Colonic mucosa (tissue), 4 donors: ENCODE data around the gene TMEM45A. TPM values are rescaled to one million over a fixed set of nuclear protein-coding genes. Genes with fewer than 3 reads are reported as not detected.
"Not testable (repeated sequence)": the region's sequence is repeated elsewhere in the genome, so short reads cannot be mapped to it uniquely, and the experiment has no call there.

Experiments used
- DNase-seq: peaks from one replicate; pipeline ENCODE4 v3.0.0-alpha.2; 2020
- H3K27ac ChIP-seq: fragments of 200-600 bp; one replicate; pipeline ENCODE4 v1.8.0; 2021
- H3K27me3 ChIP-seq: fragments of 200-600 bp; one replicate; pipeline ENCODE4 v1.8.0; 2021
- H3K36me3 ChIP-seq: fragments of 200-600 bp; one replicate; pipeline ENCODE4 v1.8.0; 2021
- H3K4me1 ChIP-seq: fragments of 200-600 bp; one replicate; pipeline ENCODE4 v1.8.0; 2021; ENCODE audit warnings: mild to moderate bottlenecking
- H3K4me3 ChIP-seq: fragments of 200-600 bp; one replicate; pipeline ENCODE4 v1.8.0; 2021
- H3K9ac ChIP-seq, 2 donors: one replicate each; pipeline ENCODE4 v1.7.0; 2013; ENCODE audit warnings: control low read depth in 2 of 2, low read depth in 2 of 2, low read length in 2 of 2
- H3K9me3 ChIP-seq: fragments of 200-600 bp; one replicate; pipeline ENCODE4 v1.8.0; 2021
- intact Hi-C: fragments of 100-400 bp; cut with DNase I; formaldehyde crosslinking; loops from one replicate; pipeline ENCODE4 v1.14.1; 2022
- total RNA-seq, 2 donors: library from RNA; stranded (reverse); fragmentation: NEBNext Ultra II Directional in 1 of 2; extraction: Animal tissue kit (Norgen Biotek cat#: 25700) in 1 of 2; gene quantifications; one replicate each; pipeline ENCODE4 v1.2.1, GENCODE V29; 2021
- TF ChIP-seq, protein P1 (sequence below): fragments of 200-600 bp; IDR thresholded peaks from one replicate; pipeline ENCODE4 v1.8.0; 2022; ENCODE audit warnings: antibody characterized with exemption, mild to moderate bottlenecking
- donor health status: healthy.
- donor health status: DM: no; HTN: no; CAD: no.
- donor health status: DM: no; HTN: no; CAD: no.

Gene TMEM45A
- total RNA-seq, 2 donors from 2014 or later: 2.9 to 4.0 TPM

DNA sequence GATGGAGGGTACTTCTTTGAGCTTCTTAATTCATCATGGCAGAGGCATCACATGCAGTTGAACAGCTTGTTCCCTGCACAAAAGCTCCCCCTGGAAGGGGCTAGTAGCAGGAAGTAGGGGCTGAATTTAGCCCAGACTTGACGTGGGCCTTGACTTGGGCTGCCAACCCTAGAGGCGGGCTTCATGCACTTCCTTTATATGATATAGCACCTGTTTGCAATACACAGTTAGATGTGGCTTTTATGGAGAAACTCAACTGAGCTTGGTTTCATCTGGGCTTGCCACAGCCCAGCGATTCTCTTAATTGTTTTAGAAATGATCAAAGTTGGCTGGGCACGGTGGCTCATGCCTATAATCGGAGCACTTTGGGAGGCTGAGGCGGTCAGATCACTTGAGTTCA, 83.3 kb downstream of the TMEM45A start:
- DNase-seq: no peak
- Histone ChIP-seq H3K27ac (no peak overlapping the region), H3K27me3 (no peaks in the 10 kb centered on the region), H3K36me3 (no peaks in the 10 kb centered on the region), H3K4me1 (no peaks in the 10 kb centered on the region), H3K9ac (no peak overlapping the region), H3K4me3 (no peak overlapping the region), H3K9me3 (no peaks in the 10 kb centered on the region)
- intact Hi-C loops: no loop called here
- TF ChIP-seq, protein P1, sequence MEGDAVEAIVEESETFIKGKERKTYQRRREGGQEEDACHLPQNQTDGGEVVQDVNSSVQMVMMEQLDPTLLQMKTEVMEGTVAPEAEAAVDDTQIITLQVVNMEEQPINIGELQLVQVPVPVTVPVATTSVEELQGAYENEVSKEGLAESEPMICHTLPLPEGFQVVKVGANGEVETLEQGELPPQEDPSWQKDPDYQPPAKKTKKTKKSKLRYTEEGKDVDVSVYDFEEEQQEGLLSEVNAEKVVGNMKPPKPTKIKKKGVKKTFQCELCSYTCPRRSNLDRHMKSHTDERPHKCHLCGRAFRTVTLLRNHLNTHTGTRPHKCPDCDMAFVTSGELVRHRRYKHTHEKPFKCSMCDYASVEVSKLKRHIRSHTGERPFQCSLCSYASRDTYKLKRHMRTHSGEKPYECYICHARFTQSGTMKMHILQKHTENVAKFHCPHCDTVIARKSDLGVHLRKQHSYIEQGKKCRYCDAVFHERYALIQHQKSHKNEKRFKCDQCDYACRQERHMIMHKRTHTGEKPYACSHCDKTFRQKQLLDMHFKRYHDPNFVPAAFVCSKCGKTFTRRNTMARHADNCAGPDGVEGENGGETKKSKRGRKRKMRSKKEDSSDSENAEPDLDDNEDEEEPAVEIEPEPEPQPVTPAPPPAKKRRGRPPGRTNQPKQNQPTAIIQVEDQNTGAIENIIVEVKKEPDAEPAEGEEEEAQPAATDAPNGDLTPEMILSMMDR: no peak

DNA sequence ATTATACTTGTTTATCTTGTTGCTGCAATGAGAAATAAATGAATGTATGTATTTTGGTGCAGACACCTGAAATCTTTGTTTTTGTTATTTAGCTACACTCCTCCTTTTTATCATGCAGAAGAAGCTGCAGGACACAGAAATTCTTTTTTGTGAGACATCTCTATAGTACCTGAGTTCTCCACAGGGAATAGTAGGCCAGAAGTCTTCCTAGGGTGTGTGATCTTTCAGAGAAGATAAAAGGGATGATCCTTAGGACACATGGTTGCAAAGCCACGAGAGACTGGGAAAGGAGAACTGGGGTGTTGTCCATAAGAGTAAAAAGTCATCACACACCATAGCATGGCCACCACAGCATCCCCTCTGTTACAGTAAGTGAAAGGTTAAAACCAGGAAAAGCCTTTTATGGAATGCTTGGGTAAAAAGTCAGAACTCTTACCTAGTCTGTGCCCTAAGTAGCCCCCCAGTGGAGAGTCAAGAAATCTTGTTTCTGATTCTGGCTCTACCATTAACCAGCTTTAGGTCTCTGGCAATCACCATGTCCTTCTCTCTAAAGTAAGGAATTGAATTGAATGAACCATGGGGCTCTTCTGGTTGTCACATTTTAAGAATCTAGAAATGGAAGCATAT, 85.1 kb downstream of the TMEM45A start:
- no peak overlapping the region for H3K27ac ChIP-seq
- H3K9me3 ChIP-seq: no peaks in the 10 kb centered on the region
- no peaks in the 10 kb centered on the region for H3K27me3 ChIP-seq
- no peaks in the 10 kb centered on the region for H3K36me3 ChIP-seq
- TF ChIP-seq, protein P1: no peak
- intact Hi-C loops: no loop called here
- no peak overlapping the region for H3K9ac ChIP-seq
- no peak for DNase-seq
- no peaks in the 10 kb centered on the region for H3K4me1 ChIP-seq
- H3K4me3 ChIP-seq: no peak overlapping the region

DNA sequence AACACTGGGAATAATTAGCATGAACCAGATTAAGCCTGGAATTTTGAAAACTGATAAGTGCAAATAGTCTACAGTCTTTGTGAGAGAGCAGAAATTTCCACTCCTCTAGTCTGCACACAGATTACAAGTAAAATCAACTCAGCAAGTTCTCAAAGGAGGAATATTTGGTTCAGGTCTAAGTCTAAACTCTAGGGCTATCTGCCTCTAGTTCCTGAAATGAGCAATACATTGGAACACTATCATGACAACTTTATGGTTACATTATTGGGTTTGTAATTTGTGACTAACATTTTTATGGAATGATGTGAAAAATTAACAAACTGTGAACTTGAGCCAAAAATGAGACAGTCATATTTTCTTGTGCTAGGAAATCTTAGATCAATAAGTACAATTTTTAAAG, 86.2 kb downstream of the TMEM45A start:
- Histone ChIP-seq H3K36me3 (no peaks in the 10 kb centered on the region), H3K27me3 (no peaks in the 10 kb centered on the region), H3K27ac (no peak overlapping the region), H3K9ac (no peak overlapping the region), H3K4me1 (no peaks in the 10 kb centered on the region), H3K9me3 (no peaks in the 10 kb centered on the region), H3K4me3 (no peak overlapping the region)
- intact Hi-C loops: no loop called here
- TF ChIP-seq, protein P1: no peak
- no peak for DNase-seq

DNA sequence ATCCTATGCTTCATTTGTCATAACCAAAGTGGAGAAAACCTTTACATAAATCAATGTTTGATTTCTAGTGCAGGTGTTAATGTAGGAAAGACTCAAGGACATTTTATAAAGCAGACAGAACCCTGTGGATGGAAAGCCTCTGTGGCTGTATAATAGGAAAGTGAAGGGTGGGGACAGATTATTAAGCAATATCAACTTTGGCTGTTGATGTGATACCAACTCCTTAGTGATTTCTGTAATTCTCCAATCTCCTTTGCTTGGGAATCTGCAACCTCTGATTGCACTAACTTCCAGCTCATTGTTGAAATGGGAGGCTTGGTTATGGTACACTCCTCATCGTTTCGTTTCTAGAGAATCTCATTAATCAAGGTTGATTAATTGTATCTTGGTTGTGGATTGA, 87.7 kb downstream of the TMEM45A start:
- Histone ChIP-seq H3K4me1 (no peaks in the 10 kb centered on the region), H3K9me3 (no peaks in the 10 kb centered on the region), H3K36me3 (no peaks in the 10 kb centered on the region), H3K9ac (no peak overlapping the region), H3K27ac (no peak overlapping the region), H3K4me3 (no peak overlapping the region), H3K27me3 (no peaks in the 10 kb centered on the region)
- TF ChIP-seq, protein P1: no peak
- intact Hi-C loops: loop anchor here (5.0 to 10.0 kb wide), 2 partner anchors 113 to 755 kb away; no protein-coding TSS in a partner anchor
- DNase-seq: no peak

DNA sequence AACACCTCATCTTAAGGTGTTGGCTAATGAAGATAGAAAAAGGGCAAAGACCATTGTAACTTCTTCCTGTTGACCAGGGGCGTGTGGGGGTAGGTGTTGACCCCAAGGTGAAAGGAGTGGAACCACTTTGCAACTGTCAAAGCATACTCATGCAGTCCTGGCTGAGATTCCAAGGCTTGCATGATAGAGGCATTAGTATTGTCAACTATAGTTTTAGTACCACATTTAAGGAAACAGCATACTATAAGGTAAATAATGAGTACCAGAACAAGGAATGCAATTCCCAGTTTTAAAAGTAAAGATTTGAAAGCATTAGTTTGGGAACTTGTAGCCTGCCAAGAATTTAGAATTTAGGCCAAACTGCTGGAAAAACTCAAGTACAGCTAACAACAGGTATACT, 89.2 kb downstream of the TMEM45A start:
- Histone ChIP-seq H3K27ac (no peak overlapping the region), H3K9me3 (no peaks in the 10 kb centered on the region), H3K9ac (no peak overlapping the region), H3K4me3 (no peak overlapping the region), H3K27me3 (no peaks in the 10 kb centered on the region), H3K36me3 (no peaks in the 10 kb centered on the region), H3K4me1 (no peaks in the 10 kb centered on the region)
- TF ChIP-seq, protein P1: no peak
- intact Hi-C loops: loop anchor here (5.0 to 10.0 kb wide), 2 partner anchors 114 to 757 kb away; no protein-coding TSS in a partner anchor
- DNase-seq: no peak

DNA sequence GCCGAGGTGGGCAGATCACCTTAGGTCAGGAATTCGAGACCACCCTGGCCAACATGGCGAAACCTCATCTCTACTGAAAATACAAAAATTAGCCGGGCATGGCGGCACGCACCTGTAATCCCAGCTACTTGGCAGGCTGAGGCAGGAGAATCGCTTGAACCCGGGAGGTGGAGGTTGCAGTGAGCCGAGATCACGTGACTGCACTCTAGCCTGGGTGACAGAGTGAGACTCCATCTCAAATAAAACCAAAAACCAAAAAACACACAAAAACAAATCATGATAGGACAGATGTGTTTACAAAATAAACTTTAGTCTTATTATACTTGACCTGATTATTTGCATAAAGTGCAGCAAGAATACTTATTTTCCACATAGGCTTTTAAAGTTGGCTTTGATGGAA, 89.7 kb downstream of the TMEM45A start:
- not testable (repeated sequence) for H3K27ac ChIP-seq, H3K4me1 ChIP-seq, H3K9ac ChIP-seq, DNase-seq, H3K4me3 ChIP-seq, H3K27me3 ChIP-seq, H3K9me3 ChIP-seq, H3K36me3 ChIP-seq
- intact Hi-C loops: loop anchor here (5.0 to 10.0 kb wide), 2 partner anchors 115 to 757 kb away; no protein-coding TSS in a partner anchor
